Activated CD4-positive, alpha-beta T cell treated with anti-CD3 and anti-CD28 coated beads, Interleukin-2, Interleukin-6, amounts not matched to agents 100 ng/mL and 50 ng/mL, durations not matched to agents 16 hours and 8 hours (primary cell): Measurements from ENCODE around the gene TMEM255A.

Experiments used
- DNase-seq: peaks from one replicate; pipeline ENCODE4 v3.0.0-alpha.2; 2020

The TMEM255A gene

DNA sequence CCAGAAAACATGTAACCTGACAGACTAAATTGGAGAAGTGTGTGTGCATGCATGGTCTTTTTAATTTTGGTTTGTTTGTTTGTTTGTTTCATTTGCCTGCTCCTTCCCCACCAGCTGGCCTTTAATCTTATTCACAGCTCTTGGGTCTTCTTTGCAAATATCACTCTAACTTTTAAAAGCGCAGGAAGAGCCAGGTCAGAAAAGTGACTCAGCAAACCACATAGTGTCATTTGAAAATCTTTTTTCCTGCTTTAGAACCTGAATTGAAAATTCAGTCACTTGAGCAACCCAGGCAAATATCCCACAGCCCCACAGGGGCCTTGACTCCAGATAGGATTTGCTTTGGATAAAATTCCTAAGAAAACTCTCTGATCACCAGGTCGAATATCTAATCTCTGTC, 4.6 kb downstream of the TMEM255A start:
- peak; percentile 23 for DNase-seq

DNA sequence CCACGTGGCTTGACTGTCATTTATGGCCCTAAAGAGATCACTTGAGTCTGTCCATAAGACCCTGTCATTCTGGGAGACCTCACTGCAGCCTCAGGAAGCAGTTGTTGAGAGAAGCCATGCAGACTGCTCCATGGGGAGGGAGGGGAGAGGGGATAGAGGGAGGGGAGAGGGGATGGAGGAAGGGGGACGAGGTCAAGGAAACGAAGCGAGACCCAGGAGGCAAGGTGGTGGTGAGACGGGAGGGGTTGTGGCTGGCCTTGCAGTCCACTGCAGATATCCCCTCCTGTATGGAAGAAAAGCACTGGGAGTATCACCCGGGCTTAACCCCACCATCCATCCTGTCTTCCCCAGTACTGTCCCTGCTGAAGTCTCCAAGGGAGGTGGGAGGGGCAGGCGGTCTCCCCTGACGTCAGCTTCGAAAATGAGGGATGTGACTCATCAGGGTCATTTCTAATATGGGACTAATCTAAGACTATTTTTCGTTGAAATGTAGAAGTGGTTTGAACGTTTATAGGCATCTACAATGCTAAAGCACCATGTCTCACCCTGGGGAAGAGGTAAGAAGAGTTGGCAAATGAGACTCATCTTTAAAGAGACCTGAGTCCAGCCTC, 5.6 kb downstream of the TMEM255A start:
- DNase-seq = no peak

DNA sequence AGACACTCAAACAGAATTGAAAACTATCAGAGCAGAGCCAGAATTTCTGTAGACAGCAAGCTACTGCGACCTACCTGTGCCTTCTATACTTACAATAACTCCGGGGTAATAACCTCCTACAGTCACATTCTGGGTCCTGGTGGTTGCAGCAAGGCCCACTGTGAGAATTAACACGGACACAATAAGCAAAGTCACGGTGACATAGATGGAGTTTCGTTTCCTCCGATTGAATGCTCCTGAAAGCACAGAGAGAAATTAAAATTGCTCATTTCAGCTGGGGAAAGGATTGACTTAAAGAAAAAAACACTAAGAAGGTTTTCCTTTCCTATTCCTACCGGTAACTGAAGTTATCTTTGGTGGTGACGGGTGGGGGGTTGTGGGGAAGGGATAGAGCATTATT, 7.0 kb downstream of the TMEM255A start:
- DNase-seq = no peak

DNA sequence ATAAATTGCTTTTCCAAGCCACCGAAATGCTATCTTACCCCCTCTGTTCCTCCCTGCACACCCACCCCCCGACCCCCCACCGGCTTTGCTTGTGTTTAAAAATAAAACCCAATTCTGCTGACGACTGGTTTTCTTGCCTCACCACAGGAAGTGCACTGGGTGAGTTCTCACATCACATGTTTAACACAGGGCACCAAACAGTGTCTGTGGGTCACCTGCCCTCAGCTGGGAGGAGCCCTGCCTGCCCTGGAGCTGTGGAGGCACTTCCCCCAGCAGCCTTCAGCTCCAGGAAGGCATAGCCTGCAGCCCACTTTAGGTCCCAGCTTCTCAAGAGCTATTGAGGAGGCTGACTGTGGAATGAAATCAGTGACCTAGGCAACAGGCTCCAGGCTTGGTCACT, 8.8 kb downstream of the TMEM255A start:
- DNase-seq = peak; percentile 61

DNA sequence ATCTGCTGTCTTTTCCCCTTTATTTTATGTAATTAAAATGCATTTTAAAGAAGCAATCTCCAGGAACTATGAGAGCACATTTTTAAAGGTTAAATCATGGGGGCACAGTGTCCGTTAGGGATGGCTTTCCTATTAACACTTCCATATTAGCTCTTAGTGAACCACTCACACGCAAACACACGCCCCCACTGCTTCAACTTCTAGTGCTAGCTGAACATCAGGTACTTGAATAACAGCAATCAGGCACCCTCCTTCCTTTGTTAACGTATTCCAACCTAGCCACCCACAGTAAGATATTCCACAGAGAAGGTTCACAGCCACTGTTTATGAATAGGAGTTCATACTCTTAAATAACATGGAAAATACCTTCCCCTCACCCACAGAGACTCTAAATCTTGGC, 9.3 kb downstream of the TMEM255A start:
- no peak for DNase-seq

DNA sequence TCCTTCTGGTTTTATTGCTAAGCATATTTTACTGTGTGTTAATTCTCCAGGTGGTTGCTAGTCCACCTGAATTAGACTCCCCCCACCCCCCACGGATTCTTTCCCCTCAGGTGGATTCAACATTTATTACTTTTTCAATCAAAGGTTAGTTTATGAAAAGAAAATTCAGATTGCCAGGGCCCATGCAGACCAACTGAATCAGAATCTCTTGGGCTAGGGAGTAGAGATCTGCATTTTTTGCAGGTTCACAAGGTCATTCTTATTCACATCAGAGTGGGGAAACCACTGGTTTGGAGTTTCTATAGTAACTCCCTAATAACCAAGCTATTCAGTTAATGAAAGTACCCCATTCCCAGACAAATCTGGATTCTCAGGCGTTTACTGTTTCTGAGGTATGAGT, 9.8 kb downstream of the TMEM255A start:
- no peak for DNase-seq

DNA sequence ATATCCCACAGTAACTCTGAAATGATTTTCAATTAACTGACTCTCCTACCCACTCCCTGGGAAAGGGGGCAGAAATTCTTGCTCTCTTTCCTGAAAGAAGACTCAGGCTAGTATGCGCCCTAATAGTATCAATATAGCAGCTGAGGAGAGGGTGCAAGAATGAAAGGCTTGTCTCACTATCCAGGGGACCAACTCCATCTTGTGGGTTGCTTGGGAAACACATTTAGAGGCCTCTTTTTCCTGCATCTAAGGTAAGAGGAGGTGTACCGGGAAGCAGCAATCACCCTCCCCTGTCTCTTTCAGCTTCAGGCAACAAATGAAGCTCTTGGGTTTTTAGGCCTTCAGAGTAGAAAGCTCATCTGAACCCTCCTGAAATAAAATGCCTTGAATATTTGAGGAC, 11.3 kb downstream of the TMEM255A start:
- DNase-seq = no peak

DNA sequence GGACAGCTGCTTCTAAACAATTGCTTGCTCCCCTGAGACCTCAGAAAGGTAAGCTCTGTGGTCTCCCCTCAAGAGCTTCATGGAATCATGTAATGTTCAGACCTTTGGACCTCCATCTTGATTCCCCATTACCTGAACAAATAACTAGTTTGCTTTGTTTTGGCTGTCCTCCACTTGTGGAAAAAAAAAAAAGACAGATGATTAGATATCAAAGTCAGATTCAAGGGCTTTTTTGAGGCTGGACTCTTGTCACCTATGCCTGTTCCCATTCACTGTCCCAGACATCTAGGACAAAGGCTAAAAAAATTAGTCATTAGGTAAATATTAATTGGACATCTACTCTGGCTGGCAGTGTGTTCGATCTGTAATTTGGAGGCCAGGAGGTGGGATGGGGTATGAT, 13.3 kb downstream of the TMEM255A start:
- no peak for DNase-seq

DNA sequence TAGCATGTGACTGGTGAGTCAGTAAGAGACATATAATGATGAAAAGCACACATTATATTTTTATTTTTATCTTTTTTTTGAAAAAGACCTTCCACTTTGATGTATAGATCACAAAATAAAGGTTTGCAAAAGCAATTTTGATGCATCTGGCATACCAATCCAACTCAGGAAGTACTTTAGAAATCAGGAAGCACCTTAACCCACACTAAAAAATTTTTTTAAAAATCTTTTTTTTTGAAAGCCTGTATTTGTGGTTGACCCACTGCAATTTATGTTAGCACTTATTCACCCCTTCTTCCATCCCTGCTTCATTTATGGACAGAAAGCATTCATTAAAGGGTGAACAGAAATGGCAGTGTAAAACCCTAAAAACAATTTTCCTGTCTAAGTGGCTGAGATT, 16.6 kb downstream of the TMEM255A start:
- DNase-seq = no peak

DNA sequence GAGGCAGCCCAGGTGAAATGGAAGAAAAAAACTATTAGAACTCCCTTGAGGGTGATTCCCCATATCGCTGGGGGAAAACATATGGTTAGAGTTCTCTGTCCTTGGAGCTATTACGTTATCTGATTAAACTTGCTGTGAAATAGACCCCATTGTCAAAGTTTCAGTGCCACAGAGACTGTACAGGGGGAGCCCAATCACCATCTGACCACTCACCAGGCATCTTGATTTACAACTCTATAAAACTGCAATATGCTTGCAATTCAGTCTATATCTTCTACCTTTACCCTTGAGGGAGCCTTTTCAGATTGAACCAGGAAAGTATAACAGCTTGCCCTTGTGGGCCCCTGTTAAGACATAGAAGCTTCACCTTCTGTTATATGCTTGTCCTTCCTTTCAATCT, 18.2 kb downstream of the TMEM255A start:
- no peak for DNase-seq

DNA sequence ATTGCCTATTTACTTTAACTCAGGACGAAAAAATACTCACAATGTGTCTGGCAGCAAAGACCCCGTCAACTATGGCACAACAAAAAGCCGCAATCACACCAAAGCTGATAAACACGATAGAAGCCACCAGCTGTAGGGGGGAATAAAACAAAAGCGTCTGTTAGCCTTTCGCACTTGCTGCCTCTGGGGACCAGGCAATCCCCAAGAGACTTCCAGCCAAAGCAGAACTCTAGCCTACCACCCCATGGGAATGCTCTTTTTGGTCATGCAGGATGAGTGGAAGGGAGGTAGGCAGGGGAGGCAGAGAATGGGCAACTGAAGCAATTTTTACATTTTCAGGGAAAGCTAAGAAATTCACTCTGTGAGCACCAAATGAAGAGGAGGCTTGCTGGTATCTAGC, 20.1 kb downstream of the TMEM255A start:
- no peak for DNase-seq

DNA sequence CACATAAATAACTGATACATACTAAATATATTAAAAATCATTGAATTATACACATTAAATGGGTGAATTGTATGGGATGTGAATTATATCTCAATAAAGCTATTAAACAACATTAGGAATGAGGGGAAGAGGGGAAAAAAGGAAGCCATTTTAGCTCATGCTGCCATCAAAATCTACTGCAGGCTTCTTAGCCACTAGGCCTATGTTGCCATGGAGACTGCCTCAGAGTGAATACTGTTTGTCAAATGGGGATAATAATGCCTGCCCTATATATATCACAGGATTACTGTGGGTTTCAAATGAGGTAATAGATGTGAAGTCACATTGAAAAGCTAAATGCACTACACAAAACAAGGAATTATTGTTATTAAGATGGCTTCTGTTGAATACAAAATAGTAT, 21.2 kb downstream of the TMEM255A start:
- DNase-seq = no peak

DNA sequence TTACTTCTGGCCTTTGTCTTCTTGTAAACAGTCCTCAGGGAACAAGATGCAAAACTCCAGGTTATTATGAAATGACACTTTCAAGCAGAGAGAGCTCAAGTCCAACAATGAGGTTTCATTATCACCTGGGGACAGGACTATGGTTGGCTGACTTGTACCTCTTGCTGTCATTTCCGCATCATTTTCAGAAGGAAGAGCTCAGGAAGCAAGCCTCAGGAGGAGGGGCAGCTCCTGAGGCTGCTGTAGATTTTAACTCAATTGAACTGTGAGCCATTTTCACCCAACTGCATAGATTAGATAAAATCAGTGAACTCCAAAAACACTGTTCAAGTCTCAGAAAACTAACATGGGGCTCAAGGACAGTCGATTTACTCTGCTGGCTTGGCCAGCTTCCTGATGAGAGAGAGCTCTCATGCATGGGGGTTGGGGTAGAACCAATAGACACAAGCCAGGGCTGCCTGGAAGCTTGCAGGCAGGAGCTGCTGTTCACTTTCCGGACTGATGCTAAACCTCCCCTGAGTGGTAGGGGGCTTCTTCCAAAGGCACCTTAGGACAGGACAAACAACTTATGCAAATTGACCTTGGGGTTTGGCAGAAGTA, 23.6 kb downstream of the TMEM255A start:
- no peak for DNase-seq

DNA sequence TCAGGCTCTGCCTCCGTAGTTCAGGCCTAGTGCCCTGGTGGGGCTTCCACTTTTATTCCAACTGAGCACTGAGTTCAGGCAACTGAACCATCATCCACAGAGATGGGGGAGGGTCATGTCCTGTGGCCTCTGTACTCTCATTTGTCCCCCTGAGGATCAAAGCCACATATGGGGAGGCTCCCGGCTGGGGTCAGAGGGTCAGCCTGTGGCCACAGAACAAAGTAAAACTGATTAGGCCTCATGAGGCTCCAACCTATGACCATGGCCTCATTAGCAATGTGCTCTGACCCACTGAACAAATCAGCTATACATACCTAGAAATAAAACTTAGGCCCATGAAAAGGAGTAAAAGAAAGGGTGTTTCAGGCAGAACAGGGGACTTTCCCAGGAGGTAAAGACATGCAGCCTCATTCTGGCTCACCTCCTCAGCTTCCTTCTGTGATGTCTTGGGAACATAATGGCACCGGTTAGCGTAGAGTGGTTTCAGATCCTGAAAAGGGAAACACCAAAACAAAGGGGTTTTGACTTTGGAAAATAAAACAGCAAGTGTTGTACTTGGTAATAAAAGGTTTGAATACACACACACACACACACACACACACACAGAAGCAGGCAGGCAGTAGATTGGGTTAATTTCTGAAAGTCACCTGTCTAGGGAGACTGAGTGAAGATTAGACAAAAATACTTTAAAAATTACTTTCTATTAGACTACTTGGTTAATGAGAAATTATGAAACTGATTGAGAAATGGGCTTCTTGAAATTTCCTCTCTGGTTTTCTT, 24.3 kb downstream of the TMEM255A start:
- DNase-seq = no peak

DNA sequence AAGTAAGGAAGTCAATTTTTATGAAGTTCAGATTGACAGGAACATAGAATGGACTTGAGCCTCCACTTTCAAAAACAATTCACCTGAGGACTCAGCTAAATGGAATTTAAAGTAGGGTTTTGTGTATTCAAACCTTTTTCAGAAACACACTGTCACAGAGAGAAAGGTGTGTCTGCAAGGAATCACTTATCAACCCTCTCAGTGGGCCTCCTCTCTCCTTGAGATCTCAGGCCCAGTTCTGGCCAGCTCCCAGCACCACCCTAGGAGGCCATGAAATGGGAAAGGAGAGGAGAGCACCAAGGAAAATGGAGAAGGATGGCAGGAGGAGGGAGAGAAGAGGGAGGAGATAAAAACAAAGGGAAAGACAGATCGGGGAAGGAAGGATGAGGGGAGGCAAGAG, 28.6 kb downstream of the TMEM255A start:
- DNase-seq = no peak

DNA sequence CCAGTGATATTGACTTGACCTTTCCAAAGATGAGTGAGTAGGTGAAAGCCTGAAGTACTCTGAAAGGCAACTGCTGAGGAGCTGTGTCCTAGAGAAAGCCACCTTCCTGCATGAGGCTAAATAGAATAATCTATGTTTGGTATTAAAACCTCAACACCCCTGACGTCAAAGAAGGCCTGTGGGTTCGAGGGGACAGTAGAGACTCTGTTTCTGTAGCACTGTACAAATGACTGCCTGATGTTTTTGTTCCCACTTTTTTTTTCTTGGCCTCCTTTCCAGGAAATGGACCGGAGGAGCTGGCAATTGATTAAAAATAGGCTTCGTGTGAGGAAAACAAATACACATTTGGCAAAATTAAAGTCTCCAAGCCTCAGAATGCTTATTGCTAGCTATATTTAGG, 29.5 kb downstream of the TMEM255A start:
- DNase-seq = no peak

DNA sequence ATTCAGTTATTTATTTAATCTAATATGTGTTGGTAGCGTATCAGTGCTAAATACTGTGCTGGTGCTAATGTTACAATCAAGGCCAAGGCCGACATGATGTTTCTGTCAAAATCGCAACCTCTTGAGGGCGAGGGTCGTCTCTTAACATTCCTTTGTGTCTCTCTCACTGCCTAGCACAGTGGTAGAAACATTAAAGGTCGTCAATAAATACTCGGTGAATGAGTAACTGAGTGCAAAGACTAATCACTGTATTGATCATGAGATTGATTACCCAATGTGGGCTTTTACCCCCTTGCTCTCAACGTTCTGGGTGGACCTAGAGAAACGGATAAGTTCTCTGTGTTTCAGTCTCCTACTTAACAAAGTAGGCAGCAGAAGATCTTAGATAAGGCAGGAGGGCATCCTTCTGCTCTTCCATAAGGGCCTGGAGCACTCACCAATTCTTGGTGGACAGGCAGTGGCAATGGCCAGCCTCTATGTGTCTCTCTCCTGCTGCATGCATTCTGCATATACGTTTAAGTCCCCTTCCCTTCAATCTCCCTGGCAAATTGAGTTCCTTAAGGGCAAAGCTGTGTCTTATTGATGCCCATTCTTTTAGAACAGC, 30.1 kb downstream of the TMEM255A start:
- DNase-seq = no peak

DNA sequence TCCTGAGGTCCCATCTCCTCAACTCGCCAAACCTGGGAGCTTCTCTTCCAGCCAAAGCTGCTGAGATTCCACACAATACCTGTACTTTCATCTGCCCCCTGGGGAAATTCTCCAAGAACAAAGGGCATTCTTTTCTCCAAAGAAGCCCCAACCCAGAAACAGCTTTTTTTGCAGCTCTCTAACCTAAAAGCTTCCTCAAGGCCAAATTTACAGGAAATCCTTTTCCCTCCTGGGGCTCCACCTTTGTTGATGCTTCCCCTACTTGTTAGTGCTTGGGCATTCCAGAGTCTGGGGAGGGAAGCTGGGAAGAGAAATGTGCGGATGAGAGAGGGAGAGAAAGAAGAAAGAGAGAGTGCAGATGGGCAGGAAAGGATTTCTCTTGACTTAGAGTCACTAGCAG, 36.3 kb downstream of the TMEM255A start:
- no peak for DNase-seq

DNA sequence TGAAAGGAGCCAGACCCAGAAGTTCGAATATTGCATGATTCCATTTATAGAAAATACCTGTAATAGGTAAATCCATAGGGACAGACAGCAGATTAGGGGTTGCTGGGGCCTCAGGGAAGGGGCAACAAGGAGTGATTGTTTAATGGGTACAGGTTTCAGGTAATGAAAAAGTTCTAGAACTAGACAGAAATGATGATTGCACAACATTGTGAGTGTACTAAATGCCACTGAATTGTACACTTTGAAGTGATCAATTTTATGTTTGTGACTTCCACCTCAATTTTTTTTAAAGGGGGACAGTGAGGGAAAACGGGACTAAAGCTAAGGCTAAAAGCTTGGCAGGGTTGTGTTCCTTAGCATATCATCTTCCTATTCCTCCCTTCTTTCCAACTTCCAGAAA, 37.1 kb downstream of the TMEM255A start:
- DNase-seq = no peak

DNA sequence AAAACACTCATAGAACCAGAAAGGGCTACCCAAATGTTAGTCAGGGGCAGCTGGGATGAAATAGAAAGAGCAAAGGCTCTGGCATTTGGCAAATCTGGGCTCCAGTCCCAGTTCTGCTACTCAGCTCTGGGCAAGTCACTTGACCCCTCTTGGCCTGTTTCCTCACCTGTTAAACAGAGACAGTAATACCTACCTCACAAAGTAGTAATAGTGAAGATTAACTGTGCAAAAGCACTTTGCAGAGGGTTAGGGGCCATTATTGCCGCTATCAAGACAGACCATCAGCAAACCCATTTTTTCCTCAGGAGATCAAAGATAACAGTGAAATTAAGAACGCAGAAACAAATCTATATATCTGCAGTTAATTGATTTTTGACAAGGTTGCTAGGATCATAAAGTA, 40.0 kb downstream of the TMEM255A start:
- DNase-seq = no peak

DNA sequence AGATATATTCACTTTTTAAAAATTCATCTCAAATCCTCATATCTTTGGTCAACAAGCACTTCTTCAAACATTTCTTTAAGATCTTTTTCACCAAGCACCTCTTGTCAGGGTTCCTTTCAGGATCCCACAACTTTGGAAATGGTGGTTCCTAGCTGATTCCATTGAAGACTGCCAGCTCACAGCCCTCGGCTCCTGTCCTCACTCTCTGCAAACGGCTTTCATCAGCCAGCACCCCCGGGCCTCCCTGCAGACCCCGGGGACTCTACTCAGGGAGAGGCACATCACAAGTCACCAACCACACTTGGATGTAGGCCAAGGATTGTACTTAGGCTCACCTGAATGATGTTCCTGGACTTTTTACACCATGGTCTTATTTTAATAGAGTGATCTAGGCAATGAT, 40.7 kb downstream of the TMEM255A start:
- DNase-seq = no peak

DNA sequence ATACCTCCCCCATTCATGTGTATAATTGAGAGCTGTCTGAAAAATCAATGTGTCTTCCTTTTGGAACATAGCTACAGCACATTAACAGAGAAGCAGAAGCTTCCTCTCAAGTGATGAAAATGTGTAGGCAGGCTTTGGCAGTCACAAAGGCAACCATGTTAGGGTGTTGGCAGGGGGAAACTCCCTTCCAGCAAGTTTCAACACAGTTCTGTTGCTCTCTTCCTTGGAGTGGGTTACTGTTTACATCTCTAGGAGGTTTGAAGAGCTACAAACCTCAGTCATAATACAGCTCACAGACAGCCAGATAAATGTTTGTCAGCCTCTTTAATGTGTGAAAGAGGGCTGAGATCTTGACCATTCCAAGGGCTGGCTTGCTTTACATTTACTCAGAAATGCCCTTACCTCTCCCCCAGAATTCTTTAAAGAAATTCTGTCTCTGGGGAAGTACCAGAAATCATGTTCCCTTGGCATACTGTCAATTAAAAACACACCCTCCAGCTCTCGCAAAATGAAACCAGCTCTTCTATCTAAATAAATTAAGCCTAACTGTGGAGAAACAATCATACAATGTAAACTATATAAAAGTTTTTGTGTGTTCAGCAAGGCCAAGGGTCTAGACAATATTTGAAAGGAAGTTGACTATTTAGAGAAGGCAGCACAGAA, 41.8 kb downstream of the TMEM255A start:
- no peak for DNase-seq

DNA sequence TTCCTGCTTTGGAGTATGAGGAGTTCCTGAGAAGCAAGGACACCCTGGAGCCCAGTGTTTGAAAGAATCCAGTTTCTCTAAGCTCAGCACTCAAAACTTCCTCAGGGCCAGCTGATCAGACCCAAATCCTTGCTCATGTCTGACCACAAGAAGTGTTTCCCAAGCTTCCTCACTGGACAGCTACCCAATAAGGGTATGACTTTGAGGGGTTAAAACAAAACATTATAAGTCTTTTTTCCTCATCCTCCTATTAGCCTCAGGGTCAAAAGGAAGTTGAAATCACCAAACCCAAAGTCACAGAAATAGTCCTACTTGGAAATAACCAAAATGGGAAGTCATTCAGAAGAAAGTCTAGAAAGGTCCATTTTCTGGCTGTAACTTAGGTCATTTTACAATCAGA, 46.9 kb downstream of the TMEM255A start:
- no peak for DNase-seq
